Loucy (cell line): ENCODE measurements around the gene GULP1.

Experiments
- CTCF ChIP-seq: fragments of 200-600 bp; sonication (generic); conservative IDR thresholded peaks from 2 replicates; pipeline ENCODE4 v1.5.1; 2014; ENCODE audit warnings: mild to moderate bottlenecking, antibody characterized with exemption, low read length
- EZH2phosphoT487 ChIP-seq: fragments of 200-600 bp; IDR thresholded peaks from 2 replicates; pipeline ENCODE4 v1.6.1; 2018; ENCODE audit warnings: antibody characterized with exemption, mild to moderate bottlenecking, moderate library complexity, borderline replicate concordance

DNA sequence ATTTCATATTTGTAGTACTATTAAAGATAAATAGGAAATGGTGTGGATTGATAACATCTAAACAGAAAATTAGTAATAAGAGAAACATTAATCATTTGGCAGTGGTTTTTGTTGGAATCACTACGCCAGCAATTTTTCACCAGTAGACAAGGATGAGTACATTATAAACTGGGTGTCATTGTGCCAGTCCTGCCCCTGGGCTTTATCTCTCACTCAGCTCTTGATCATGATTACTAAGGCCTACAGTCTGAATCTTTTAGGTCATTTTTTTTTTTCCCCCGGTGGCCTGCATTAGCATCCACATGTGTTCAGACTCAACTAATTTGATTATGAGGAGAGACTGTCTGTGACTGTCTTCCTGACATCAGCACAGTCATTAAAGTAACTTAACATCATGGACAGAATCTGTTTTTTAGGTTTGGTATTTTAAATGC is 16.2 kb downstream of the GULP1 start:
- no peak for TF ChIP-seq CTCF
- TF ChIP-seq EZH2phosphoT487, result no peak
